Ishikawa (cell line): ENCODE results near the gene PLD1.

Experiments
- CEBPB ChIP-seq: IDR thresholded peaks from 2 replicates; pipeline ENCODE4 v1.6.1; 2012
- CREB1 ChIP-seq: IDR thresholded peaks from 2 replicates; pipeline ENCODE4 v1.6.1; 2012; ENCODE audit warnings: low read depth
- EGR1 ChIP-seq: IDR thresholded peaks from 2 replicates; pipeline ENCODE4 v1.6.1; 2012
- EP300 ChIP-seq: IDR thresholded peaks from 2 replicates; pipeline ENCODE4 v1.6.1; 2012; ENCODE audit warnings: borderline replicate concordance
- FOXM1 ChIP-seq: IDR thresholded peaks from 2 replicates; pipeline ENCODE4 v1.6.1; 2012; ENCODE audit warnings: low read depth, borderline replicate concordance
- MAX ChIP-seq: IDR thresholded peaks from 2 replicates; pipeline ENCODE4 v1.6.1; 2012
- NFIC ChIP-seq: IDR thresholded peaks from 2 replicates; pipeline ENCODE4 v1.6.1; 2012
- RAD21 ChIP-seq: IDR thresholded peaks from 2 replicates; pipeline ENCODE4 v1.6.1; 2012; ENCODE audit warnings: low read depth
- TAF1 ChIP-seq: IDR thresholded peaks from 2 replicates; pipeline ENCODE4 v1.6.1; 2012; ENCODE audit warnings: low read depth, mild to moderate bottlenecking
- TCF12 ChIP-seq: IDR thresholded peaks from 2 replicates; pipeline ENCODE4 v1.6.1; 2012; ENCODE audit warnings: low read depth
- TEAD4 ChIP-seq: IDR thresholded peaks from 2 replicates; pipeline ENCODE4 v1.6.1; 2012
- USF1 ChIP-seq: IDR thresholded peaks from 2 replicates; pipeline ENCODE4 v1.6.1; 2012
- YY1 ChIP-seq: IDR thresholded peaks from 2 replicates; pipeline ENCODE4 v1.6.1; 2012; ENCODE audit warnings: low read depth
- ZBTB7A ChIP-seq: IDR thresholded peaks from 2 replicates; pipeline ENCODE4 v1.6.1; 2012; ENCODE audit warnings: low read depth
- TF ChIP-seq, protein P1 (sequence below): IDR thresholded peaks from 2 replicates; pipeline ENCODE4 v1.6.1; 2012; ENCODE audit warnings: low read depth, mild to moderate bottlenecking

PLD1 gene

DNA sequence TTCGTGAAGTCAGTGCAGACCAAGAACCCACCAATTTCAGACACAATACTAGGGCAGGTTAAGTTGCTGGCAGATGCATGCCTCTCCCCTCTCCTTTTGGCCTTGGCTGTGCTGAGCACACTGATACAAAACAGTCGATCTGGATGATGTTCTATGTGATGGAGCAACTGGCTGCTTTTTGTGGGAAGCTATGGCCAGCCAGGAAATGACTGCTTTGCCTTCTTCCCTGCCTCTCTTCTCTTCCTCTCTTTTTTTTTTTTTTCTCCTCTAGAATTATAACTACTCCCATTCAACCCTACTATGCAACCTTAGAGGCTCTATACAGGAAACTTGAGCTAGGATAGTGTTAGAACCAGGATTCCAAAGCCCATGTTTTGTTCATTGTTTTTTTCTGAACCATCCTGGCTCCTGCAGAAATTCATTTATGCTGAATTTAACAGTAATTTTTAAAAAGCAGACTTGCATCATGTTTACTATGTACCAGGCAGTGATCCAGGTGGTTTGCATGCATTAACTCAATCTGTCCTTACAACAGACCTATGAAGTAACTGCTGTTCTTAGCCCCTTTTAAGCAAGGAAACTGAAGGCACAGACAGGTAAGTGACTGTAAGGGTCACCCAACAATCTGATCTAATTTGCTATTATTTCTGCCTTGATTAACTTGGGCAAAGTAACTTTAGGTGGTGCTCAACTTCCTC is 62.9 kb downstream of the PLD1 start:
- TF ChIP-seq RAD21 (no peak), EGR1 (no peak), FOXM1 (no peak), CEBPB (no peak), CREB1 (no peak), TEAD4 (no peak), TAF1 (no peak), USF1 (no peak), NFIC (no peak), ZBTB7A (no peak), MAX (no peak), TCF12 (no peak), YY1 (no peak), EP300 (no peak)
- TF ChIP-seq, protein P1, sequence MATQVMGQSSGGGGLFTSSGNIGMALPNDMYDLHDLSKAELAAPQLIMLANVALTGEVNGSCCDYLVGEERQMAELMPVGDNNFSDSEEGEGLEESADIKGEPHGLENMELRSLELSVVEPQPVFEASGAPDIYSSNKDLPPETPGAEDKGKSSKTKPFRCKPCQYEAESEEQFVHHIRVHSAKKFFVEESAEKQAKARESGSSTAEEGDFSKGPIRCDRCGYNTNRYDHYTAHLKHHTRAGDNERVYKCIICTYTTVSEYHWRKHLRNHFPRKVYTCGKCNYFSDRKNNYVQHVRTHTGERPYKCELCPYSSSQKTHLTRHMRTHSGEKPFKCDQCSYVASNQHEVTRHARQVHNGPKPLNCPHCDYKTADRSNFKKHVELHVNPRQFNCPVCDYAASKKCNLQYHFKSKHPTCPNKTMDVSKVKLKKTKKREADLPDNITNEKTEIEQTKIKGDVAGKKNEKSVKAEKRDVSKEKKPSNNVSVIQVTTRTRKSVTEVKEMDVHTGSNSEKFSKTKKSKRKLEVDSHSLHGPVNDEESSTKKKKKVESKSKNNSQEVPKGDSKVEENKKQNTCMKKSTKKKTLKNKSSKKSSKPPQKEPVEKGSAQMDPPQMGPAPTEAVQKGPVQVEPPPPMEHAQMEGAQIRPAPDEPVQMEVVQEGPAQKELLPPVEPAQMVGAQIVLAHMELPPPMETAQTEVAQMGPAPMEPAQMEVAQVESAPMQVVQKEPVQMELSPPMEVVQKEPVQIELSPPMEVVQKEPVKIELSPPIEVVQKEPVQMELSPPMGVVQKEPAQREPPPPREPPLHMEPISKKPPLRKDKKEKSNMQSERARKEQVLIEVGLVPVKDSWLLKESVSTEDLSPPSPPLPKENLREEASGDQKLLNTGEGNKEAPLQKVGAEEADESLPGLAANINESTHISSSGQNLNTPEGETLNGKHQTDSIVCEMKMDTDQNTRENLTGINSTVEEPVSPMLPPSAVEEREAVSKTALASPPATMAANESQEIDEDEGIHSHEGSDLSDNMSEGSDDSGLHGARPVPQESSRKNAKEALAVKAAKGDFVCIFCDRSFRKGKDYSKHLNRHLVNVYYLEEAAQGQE, result no peak

- TF ChIP-seq, protein P1, result no peak
- TF ChIP-seq CEBPB (no peak), FOXM1 (no peak), USF1 (no peak), ZBTB7A (no peak), CREB1 (no peak), EGR1 (no peak), TEAD4 (no peak), NFIC (no peak), TAF1 (no peak), MAX (no peak), TCF12 (no peak), EP300 (no peak), YY1 (no peak), RAD21 (no peak)
Observed at GRCh38 chr3:171745577-171746319, 64.5 kb downstream of the PLD1 start.

- TF ChIP-seq CEBPB, result no peak
- no peak for TF ChIP-seq TAF1
- TF ChIP-seq, protein P1, result no peak
- TF ChIP-seq NFIC, result no peak
- no peak for TF ChIP-seq TCF12
- TF ChIP-seq MAX, result no peak
- no peak for TF ChIP-seq EGR1
Observed at GRCh38 chr3:171744158-171744741, 66.0 kb downstream of the PLD1 start.
